ENCODE measurements around the gene NCOA3. TPM values are rescaled to one million over a fixed set of nuclear protein-coding genes. Genes with fewer than 3 reads are reported as not detected.

The NCOA3 gene
- total and polyA plus RNA-seq, 2 experiments from 2014 or later, result 6.7 to 25.8 TPM

GRCh38 chr20:47561180-47561579, 59.5 kb downstream of the NCOA3 start (continued):
- TF ChIP-seq CTCF (conservative IDR thresholded peaks at IDR 0.05; ENCODE audit: low read depth in 2 of 2) (no peak), STAT1 (IDR thresholded peaks at IDR 0.05; ENCODE audit: unreplicated experiment) (no peak), REST (IDR thresholded peaks at IDR 0.05; ENCODE audit: unreplicated experiment) (no peak), ZNF114 (CRISPR knock-in tag; IDR thresholded peaks at IDR 0.05) (no peak), NANOG (IDR thresholded peaks at IDR 0.05; ENCODE audit: borderline replicate concordance) (no peak)

- H3K27ac Mint-ChIP-seq, result no peak overlapping the region
- Histone ChIP-seq H3K4me1 (ENCODE audit: insufficient read depth) (peaks cover 31% of the 10 kb centered on the region), H3K79me2 (replicated peaks; ENCODE audit: insufficient read depth) (peaks cover 93% of the 10 kb centered on the region), H2AFZ (no peak overlapping the region), H3K27ac (ENCODE audit: low read depth) (no peak overlapping the region), H3K4me3 (no peak overlapping the region), H3F3A (replicated peaks; ENCODE audit: low read depth) (no peaks in the 10 kb centered on the region), H3K4me2 (no peak overlapping the region), H3K9me2 (ENCODE audit: insufficient read depth) (no peaks in the 10 kb centered on the region), H3K27me3 (ENCODE audit: insufficient read depth) (no peaks in the 10 kb centered on the region), H3K36me3 (ENCODE audit: insufficient read depth) (no peaks in the 10 kb centered on the region), H4K20me1 (replicated peaks; ENCODE audit: insufficient read depth) (0 out of 2 replicates have a peak, but pooled peaks cover 2% of the 10 kb centered on the region)
- no peaks in the 10 kb centered on the region for H3K9me3 Mint-ChIP-seq
- H3K36me3 Mint-ChIP-seq (ENCODE audit: low read depth), result no peaks in the 10 kb centered on the region
- ATAC-seq (no peak), DNase-seq (ENCODE audit: low spot score) (no peak)
- H3K27me3 Mint-ChIP-seq (ENCODE audit: insufficient read depth, low read depth, poor library complexity), result peaks cover 8% of the 10 kb centered on the region
- no peak overlapping the region for H3K4me3 Mint-ChIP-seq
- peaks cover 50% of the 10 kb centered on the region for H3K4me1 Mint-ChIP-seq
- TF ChIP-seq ETS1 (IDR thresholded peaks at IDR 0.05) (no peak), STAT1 (IDR thresholded peaks at IDR 0.05; ENCODE audit: unreplicated experiment) (no peak), ZNF462 (CRISPR knock-in tag; IDR thresholded peaks at IDR 0.05) (no peak), EZH2phosphoT487 (IDR thresholded peaks at IDR 0.05; ENCODE audit: unreplicated experiment) (no peak), ZNF114 (CRISPR knock-in tag; IDR thresholded peaks at IDR 0.05) (no peak), EZH2 (IDR thresholded peaks at IDR 0.05; ENCODE audit: low read depth, unreplicated experiment) (no peak)
Observed at GRCh38 chr20:47561603-47562583, 60.2 kb downstream of the NCOA3 start.

Data from GM23338 (cell line).